Caco-2 (cell line): ENCODE results near the gene SVOP. TPM values are rescaled to one million over a fixed set of nuclear protein-coding genes. Genes with fewer than 3 reads are reported as not detected.

Source experiments
- BruUV-seq: library from RNA; stranded (reverse); fragments of 400-500 nt; replicated peaks from 2 replicates; lab custom pipeline; 2021; lab: Mats Ljungman, UMichigan
- CTCF ChIA-PET: fragments of 300-600 bp; sonication (Branson Sonifier 250); formaldehyde crosslinking; loops from one replicate; lab custom pipeline; 2022; ENCODE audit warnings: antibody characterized with exemption; lab: Charles Lee
- POLR2A ChIA-PET: fragments of 300-600 bp; sonication (Branson Sonifier 250); formaldehyde crosslinking; loops from one replicate; lab custom pipeline; 2022; ENCODE audit warnings: antibody characterized with exemption; lab: Charles Lee
- DNase-seq, 2 experiments: peaks; one replicate each; pipeline versions ENCODE4 v3.0.0 to v3.0.0-alpha.2; 2020 to 2022
- H3K27me3 ChIP-seq: replicated peaks from 2 replicates; pipeline ENCODE4 v1.6.0; 2011; ENCODE audit warnings: low read length; ENCODE audit not compliant: control insufficient read depth, insufficient read depth
- H3K36me3 ChIP-seq: 2 replicates; pipeline ENCODE4 v1.5.1; 2011; ENCODE audit warnings: low read length; ENCODE audit not compliant: control insufficient read depth, insufficient read depth
- H3K4me1 ChIP-seq: fragments of 250-450 bp; sonication (Bioruptor Pico); 2 replicates; pipeline ENCODE4 v1.5.1; 2020; ENCODE audit warnings: mild to moderate bottlenecking
- H3K4me3 ChIP-seq: 2 replicates; pipeline ENCODE4 v1.5.1; 2011; ENCODE audit warnings: low read depth, mild to moderate bottlenecking, control low read depth, low read length
- H3K9me3 ChIP-seq: fragments of 250-450 bp; sonication (Bioruptor Pico); 2 replicates; pipeline ENCODE4 v1.5.1; 2020; ENCODE audit warnings: mild to moderate bottlenecking, moderate library complexity
- H3K27ac Mint-ChIP-seq: one replicate; pipeline ENCODE4 v1.8.0; 2022; ENCODE audit warnings: mixed read lengths; ENCODE audit not compliant: unreplicated experiment
- H3K27me3 Mint-ChIP-seq: one replicate; pipeline ENCODE4 v1.8.0; 2022; ENCODE audit warnings: mixed read lengths; ENCODE audit not compliant: insufficient read depth, unreplicated experiment
- H3K36me3 Mint-ChIP-seq: one replicate; pipeline ENCODE4 v1.8.0; 2022; ENCODE audit warnings: mild to moderate bottlenecking, mixed read lengths; ENCODE audit not compliant: insufficient read depth, unreplicated experiment
- H3K4me1 Mint-ChIP-seq: one replicate; pipeline ENCODE4 v1.8.0; 2022; ENCODE audit warnings: low read depth, mixed read lengths; ENCODE audit not compliant: unreplicated experiment
- H3K4me3 Mint-ChIP-seq: one replicate; pipeline ENCODE4 v1.8.0; 2022; ENCODE audit warnings: mild to moderate bottlenecking, moderate library complexity, mixed read lengths; ENCODE audit not compliant: unreplicated experiment
- H3K9me3 Mint-ChIP-seq: one replicate; pipeline ENCODE4 v1.8.0; 2022; ENCODE audit warnings: mixed read lengths; ENCODE audit not compliant: unreplicated experiment
- intact Hi-C: fragments of 100-400 bp; cut with micrococcal nuclease; formaldehyde crosslinking; loops from one replicate; pipeline ENCODE4 v1.10.0; 2022; ENCODE audit not compliant: unreplicated experiment
- total RNA-seq: library from RNA; stranded (reverse); gene quantifications from 2 replicates; pipeline ENCODE4 v1.2.3, GENCODE V29; 2022
- TF ChIP-seq, protein P1 (sequence below), 2 experiments: fragments of 200-600 bp in 1 of 2; IDR thresholded peaks; 1 replicate in 1 of 2; 2 replicates in 1 of 2; pipeline versions ENCODE4 v1.5.1 to v1.8.0; 2011 to 2022; ENCODE audit warnings: antibody characterized with exemption in 1 of 2, control low read depth in 1 of 2, inconsistent platforms in 1 of 2, low read depth in 1 of 2, low read length in 1 of 2, mild to moderate bottlenecking in 1 of 2, moderate library complexity in 1 of 2; ENCODE audit not compliant: insufficient read depth in 1 of 2, severe bottlenecking in 1 of 2, unreplicated experiment in 1 of 2

Gene SVOP
- total RNA-seq, 1 experiment from 2014 or later: 0.09 TPM

DNA sequence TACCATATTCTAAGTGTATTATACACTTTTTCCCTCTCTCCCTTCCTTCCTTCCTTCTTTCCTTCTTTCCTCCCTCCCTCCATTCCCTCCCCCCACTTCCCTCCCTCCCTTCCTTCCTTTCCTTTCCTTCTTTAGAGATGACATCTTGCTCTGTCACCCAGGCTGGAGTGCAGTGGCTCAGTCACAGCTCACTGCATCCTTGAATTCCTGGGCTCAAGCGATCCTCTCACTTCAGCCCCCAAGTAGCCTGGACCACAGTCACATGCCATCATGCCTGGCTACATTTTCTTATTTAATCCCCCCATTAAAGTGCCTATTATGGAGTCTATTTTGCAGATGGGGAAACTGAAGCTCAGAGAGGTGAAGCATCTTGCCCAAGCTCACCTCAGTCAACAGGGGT, 55.0 kb downstream of the SVOP start:
- H3K4me1 Mint-ChIP-seq: no peaks in the 10 kb centered on the region
- H3K4me3 ChIP-seq: no peak overlapping the region

GRCh38 chr12:108964371-108965352, 56.2 kb downstream of the SVOP start:
- Histone ChIP-seq H3K4me1 (no peaks in the 10 kb centered on the region), H3K27me3 (no peaks in the 10 kb centered on the region), H3K4me3 (no peak overlapping the region), H3K36me3 (no peaks in the 10 kb centered on the region), H3K9me3 (no peaks in the 10 kb centered on the region)
- Mint-ChIP-seq H3K36me3 (no peaks in the 10 kb centered on the region), H3K27me3 (no peaks in the 10 kb centered on the region), H3K4me3 (no peak overlapping the region), H3K9me3 (no peaks in the 10 kb centered on the region), H3K27ac (no peak overlapping the region), H3K4me1 (no peaks in the 10 kb centered on the region)
- POLR2A ChIA-PET: no interaction called here
- BruUV-seq: no TSS peak
- TF ChIP-seq, protein P1, sequence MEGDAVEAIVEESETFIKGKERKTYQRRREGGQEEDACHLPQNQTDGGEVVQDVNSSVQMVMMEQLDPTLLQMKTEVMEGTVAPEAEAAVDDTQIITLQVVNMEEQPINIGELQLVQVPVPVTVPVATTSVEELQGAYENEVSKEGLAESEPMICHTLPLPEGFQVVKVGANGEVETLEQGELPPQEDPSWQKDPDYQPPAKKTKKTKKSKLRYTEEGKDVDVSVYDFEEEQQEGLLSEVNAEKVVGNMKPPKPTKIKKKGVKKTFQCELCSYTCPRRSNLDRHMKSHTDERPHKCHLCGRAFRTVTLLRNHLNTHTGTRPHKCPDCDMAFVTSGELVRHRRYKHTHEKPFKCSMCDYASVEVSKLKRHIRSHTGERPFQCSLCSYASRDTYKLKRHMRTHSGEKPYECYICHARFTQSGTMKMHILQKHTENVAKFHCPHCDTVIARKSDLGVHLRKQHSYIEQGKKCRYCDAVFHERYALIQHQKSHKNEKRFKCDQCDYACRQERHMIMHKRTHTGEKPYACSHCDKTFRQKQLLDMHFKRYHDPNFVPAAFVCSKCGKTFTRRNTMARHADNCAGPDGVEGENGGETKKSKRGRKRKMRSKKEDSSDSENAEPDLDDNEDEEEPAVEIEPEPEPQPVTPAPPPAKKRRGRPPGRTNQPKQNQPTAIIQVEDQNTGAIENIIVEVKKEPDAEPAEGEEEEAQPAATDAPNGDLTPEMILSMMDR (IDR thresholded peaks at IDR 0.05; ENCODE audit: insufficient read depth in 1 of 2, low read depth in 1 of 2, low read length in 1 of 2, severe bottlenecking in 1 of 2, unreplicated experiment in 1 of 2): no peak
- no peak for DNase-seq
- CTCF ChIA-PET: no interaction called here
- intact Hi-C loops: loop anchor here (5.0 kb wide), 1 partner anchor 128 kb away; the partner anchor contains the start of gene ALKBH2

More for the DNA sequence above, 55.0 kb downstream of the SVOP start:
- no peaks in the 10 kb centered on the region for H3K27me3 Mint-ChIP-seq
- H3K27ac Mint-ChIP-seq: no peak overlapping the region
- POLR2A ChIA-PET: no interaction called here
- no peaks in the 10 kb centered on the region for H3K36me3 ChIP-seq
- H3K4me1 ChIP-seq: no peaks in the 10 kb centered on the region
- H3K9me3 ChIP-seq: no peaks in the 10 kb centered on the region
- H3K9me3 Mint-ChIP-seq: no peaks in the 10 kb centered on the region
- no peak overlapping the region for H3K4me3 Mint-ChIP-seq
- no peaks in the 10 kb centered on the region for H3K36me3 Mint-ChIP-seq
- no TSS peak for BruUV-seq
- no peaks in the 10 kb centered on the region for H3K27me3 ChIP-seq
- CTCF ChIA-PET: interaction anchor here (1.0 kb wide), 1 partner anchor 18 kb away, joined by 3 read pairs; no protein-coding TSS in a partner anchor
- TF ChIP-seq, protein P1 (IDR thresholded peaks at IDR 0.05; ENCODE audit: insufficient read depth in 1 of 2, low read depth in 1 of 2, low read length in 1 of 2, severe bottlenecking in 1 of 2, unreplicated experiment in 1 of 2): no peak
- intact Hi-C loops: loop anchor here (5.0 kb wide), 1 partner anchor 126 kb away; the partner anchor contains the start of gene ALKBH2
- DNase-seq: no peak

- intact Hi-C loops: no loop called here
- no peaks in the 10 kb centered on the region for H3K4me1 Mint-ChIP-seq
These were observed 58.6 kb downstream of the SVOP start for GRCh38 chr12:108962256-108962655.

More at GRCh38 chr12:108962256-108962655, 58.6 kb downstream of the SVOP start:
- no peaks in the 10 kb centered on the region for H3K36me3 ChIP-seq
- no TSS peak for BruUV-seq
- DNase-seq: no peak
- Mint-ChIP-seq H3K27me3 (peaks cover 4% of the 10 kb centered on the region), H3K4me3 (no peak overlapping the region), H3K27ac (no peak overlapping the region), H3K36me3 (no peaks in the 10 kb centered on the region), H3K9me3 (no peaks in the 10 kb centered on the region)
- H3K4me1 ChIP-seq: no peaks in the 10 kb centered on the region
- POLR2A ChIA-PET: no interaction called here
- TF ChIP-seq, protein P1 (IDR thresholded peaks at IDR 0.05; ENCODE audit: insufficient read depth in 1 of 2, low read depth in 1 of 2, low read length in 1 of 2, severe bottlenecking in 1 of 2, unreplicated experiment in 1 of 2): no peak
- H3K27me3 ChIP-seq: no peaks in the 10 kb centered on the region
- CTCF ChIA-PET: no interaction called here
- no peak overlapping the region for H3K4me3 ChIP-seq
- no peaks in the 10 kb centered on the region for H3K9me3 ChIP-seq
